CD14-positive monocyte (primary cell): ENCODE measurements around the gene SIDT1. TPM values are rescaled to one million over a fixed set of nuclear protein-coding genes. Genes with fewer than 3 reads are reported as not detected.

Experiments
- DNase-seq, 3 donors: peaks; one replicate each; pipeline ENCODE4 v3.0.0-alpha.2; 2011 to 2022
- H2AFZ ChIP-seq: 2 replicates; pipeline ENCODE4 v1.6.0; 2012; ENCODE audit warnings: mild to moderate bottlenecking, low read depth, low read length, inconsistent platforms; ENCODE audit not compliant: insufficient read depth, poor library complexity, severe bottlenecking
- H3K27ac ChIP-seq, 2 donors: 1 replicate in 1 of 2; 2 replicates in 1 of 2; pipeline ENCODE4 v1.5.1; 2012 to 2013; ENCODE audit warnings: low read length in 2 of 2, control low read depth in 1 of 2, inconsistent platforms in 1 of 2, low read depth in 1 of 2, mild to moderate bottlenecking in 1 of 2
- H3K27me3 ChIP-seq, 2 donors: one replicate each; pipeline versions ENCODE4 v1.6.0 to v1.6.1; 2011 to 2013; ENCODE audit warnings: low read length in 2 of 2; ENCODE audit not compliant: control insufficient read depth in 2 of 2, insufficient read depth in 2 of 2
- H3K36me3 ChIP-seq, 2 donors: replicated peaks in 1 of 2; 1 replicate in 1 of 2; 2 replicates in 1 of 2; pipeline versions ENCODE4 v1.5.1 to v1.6.1; 2012 to 2013; ENCODE audit warnings: low read length in 2 of 2, control low read depth in 1 of 2, inconsistent platforms in 1 of 2, mild to moderate bottlenecking in 1 of 2; ENCODE audit not compliant: insufficient read depth in 2 of 2, control insufficient read depth in 1 of 2
- H3K4me1 ChIP-seq, 2 donors: 1 replicate in 1 of 2; 2 replicates in 1 of 2; pipeline versions ENCODE4 v1.5.1 to v1.6.1; 2012 to 2013; ENCODE audit warnings: low read length in 2 of 2, control low read depth in 1 of 2, inconsistent platforms in 1 of 2, mild to moderate bottlenecking in 1 of 2, moderate library complexity in 1 of 2; ENCODE audit not compliant: insufficient read depth in 2 of 2, control insufficient read depth in 1 of 2
- H3K4me2 ChIP-seq: replicated peaks from 2 replicates; pipeline ENCODE3; 2012; ENCODE audit warnings: low read length, moderate library complexity, mild to moderate bottlenecking; ENCODE audit not compliant: poor library complexity, severe bottlenecking; ENCODE audit errors: extremely low read depth
- H3K4me3 ChIP-seq, 3 experiments: fragments of 200-600 bp in 1 of 3; sonication (generic) in 1 of 3; replicated peaks in 1 of 3; 1 replicate in 2 of 3; 2 replicates in 1 of 3; pipeline ENCODE4 v1.5.1; 2011 to 2013; ENCODE audit warnings: low read length in 3 of 3, mild to moderate bottlenecking in 3 of 3, control low read depth in 2 of 3, low read depth in 2 of 3, inconsistent platforms in 1 of 3, moderate library complexity in 1 of 3
- H3K79me2 ChIP-seq: 2 replicates; pipeline ENCODE4 v1.6.0; 2012; ENCODE audit warnings: mild to moderate bottlenecking, control low read depth, inconsistent platforms, low read length, moderate library complexity; ENCODE audit not compliant: insufficient read depth
- H3K9ac ChIP-seq: 2 replicates; pipeline ENCODE4 v1.6.0; 2017; ENCODE audit warnings: low read length, mild to moderate bottlenecking; ENCODE audit not compliant: insufficient read depth, poor library complexity, severe bottlenecking
- H3K9me3 ChIP-seq, 2 donors: replicated peaks in 1 of 2; 1 replicate in 1 of 2; 2 replicates in 1 of 2; pipeline versions ENCODE4 v1.5.1 to v1.6.1; 2012 to 2013; ENCODE audit warnings: low read length in 2 of 2, control low read depth in 1 of 2; ENCODE audit not compliant: control insufficient read depth in 1 of 2, insufficient read depth in 1 of 2
- H4K20me1 ChIP-seq: 2 replicates; pipeline ENCODE4 v1.6.0; 2012; ENCODE audit warnings: mild to moderate bottlenecking, low read length, control low read depth, moderate library complexity; ENCODE audit not compliant: insufficient read depth
- H3K27ac Mint-ChIP-seq, 7 donors: one replicate each; pipeline ENCODE4 v1.8.0; 2020; ENCODE audit warnings: mild to moderate bottlenecking in 7 of 7, mixed read lengths in 7 of 7, moderate library complexity in 6 of 7, inconsistent platforms in 2 of 7
- H3K27me3 Mint-ChIP-seq, 3 donors: one replicate each; pipeline ENCODE4 v1.8.0; 2021 to 2022; ENCODE audit warnings: low read depth in 3 of 3, mild to moderate bottlenecking in 3 of 3, mixed read lengths in 3 of 3, moderate library complexity in 3 of 3, inconsistent platforms in 1 of 3
- H3K36me3 Mint-ChIP-seq, 2 donors: one replicate each; pipeline ENCODE4 v1.8.0; 2020; ENCODE audit warnings: mixed read lengths in 2 of 2, inconsistent platforms in 1 of 2, mild to moderate bottlenecking in 1 of 2
- H3K4me1 Mint-ChIP-seq: one replicate; pipeline ENCODE4 v1.8.0; 2020; ENCODE audit warnings: mild to moderate bottlenecking, mixed read lengths
- H3K4me3 Mint-ChIP-seq, 2 donors: one replicate each; pipeline ENCODE4 v1.8.0; 2020; ENCODE audit warnings: mild to moderate bottlenecking in 2 of 2, mixed read lengths in 2 of 2, moderate library complexity in 1 of 2
- H3K9me3 Mint-ChIP-seq, 7 donors: one replicate each; pipeline ENCODE4 v1.8.0; 2020 to 2022; ENCODE audit warnings: mixed read lengths in 7 of 7, mild to moderate bottlenecking in 6 of 7, moderate library complexity in 6 of 7, inconsistent platforms in 2 of 7
- CTCF ChIP-seq: fragments of 200-600 bp; IDR thresholded peaks from one replicate; pipeline ENCODE4 v1.8.0; 2022; ENCODE audit warnings: antibody characterized with exemption, mild to moderate bottlenecking
- WGBS: methylation state at CpG from one replicate; pipeline ENCODE4 v1.1.5; 2013; ENCODE audit warnings: missing lambda C conversion rate; ENCODE audit not compliant: insufficient coverage; 5-methylcytosine and 5-hydroxymethylcytosine counted together
- intact Hi-C, 2 donors: fragments of 100-400 bp; cut with micrococcal nuclease; formaldehyde crosslinking; loops; one replicate each; pipeline versions ENCODE4 v1.15.0 to v1.15.1; 2023
- polyA plus RNA-seq, 3 donors: library from polyadenylated mRNA; depleted of rRNA in 1 of 3; unstranded in 2 of 3; stranded (reverse) in 1 of 3; fragments of 300-500 nt in 2 of 3; fragments of >200 nt in 1 of 3; fragmentation: Illumina TruSeq in 2 of 3; gene quantifications; 1 replicate in 2 of 3; 2 replicates in 1 of 3; pipeline ENCODE4 v1.2.3, GENCODE V29; 2012 to 2021

SIDT1 gene
- polyA plus RNA-seq, 3 donors, result 3.2 to 7.1 (median 4.0) TPM

GRCh38 chr3:113625834-113626233 lies 93.5 kb downstream of the SIDT1 start:
- no peaks in the 10 kb centered on the region for H3K9me3 ChIP-seq
- peaks cover 0 to 2% of the 10 kb centered on the region in 2 donors for H3K36me3 Mint-ChIP-seq
- peak overlapping the region; percentile 75 to 89 for H3K4me3 Mint-ChIP-seq
- H3K4me3 ChIP-seq, result peak overlapping the region; percentile 11 to 68 (median 35)
- DNase-seq, result peak; percentile 29 to 39 (median 32)
- H3K36me3 ChIP-seq, result no peaks in the 10 kb centered on the region
- H3K9ac ChIP-seq, result peak overlapping the region; percentile 51
- H3K27me3 ChIP-seq, result no peaks in the 10 kb centered on the region
- H3K27ac ChIP-seq, result peak overlapping the region; percentile 60 to 77
- H3K4me1 Mint-ChIP-seq, result peaks cover 34% of the 10 kb centered on the region
- H3K4me2 ChIP-seq, result peak overlapping the region; percentile 68
- WGBS, result 27% methylated on average over 12 of the region's 12 CpGs
- intact Hi-C loops, result loop anchor here (2.0 to 5.0 kb wide), 4 partner anchors 129 to 574 kb away; no protein-coding TSS in a partner anchor
- H3K9me3 Mint-ChIP-seq, result no peaks in the 10 kb centered on the region
- no peaks in the 10 kb centered on the region for H3K79me2 ChIP-seq
- peaks cover 19 to 27% of the 10 kb centered on the region in 2 donors for H3K4me1 ChIP-seq
- H4K20me1 ChIP-seq, result no peaks in the 10 kb centered on the region
- peaks cover 0 to 4% (median 1%) of the 10 kb centered on the region in 3 donors for H3K27me3 Mint-ChIP-seq
- H3K27ac Mint-ChIP-seq, result peak overlapping the region; percentile 89 to 94 (median 93)
- peak overlapping the region; percentile 51 for H2AFZ ChIP-seq
- no peak for TF ChIP-seq CTCF

GRCh38 chr3:113626503-113627371 lies 94.4 kb downstream of the SIDT1 start:
- Histone ChIP-seq H3K36me3 (no peaks in the 10 kb centered on the region), H3K9me3 (no peaks in the 10 kb centered on the region), H3K27me3 (no peaks in the 10 kb centered on the region), H3K4me1 (peaks cover 23 to 34% of the 10 kb centered on the region in 2 donors), H3K4me3 (peak overlapping the region in 2 of 3 experiments; percentile 14 to 68), H2AFZ (peak overlapping the region; percentile 51), H3K79me2 (no peaks in the 10 kb centered on the region), H3K27ac (peak overlapping the region in 1 of 2 donors; percentile 77), H4K20me1 (no peaks in the 10 kb centered on the region), H3K4me2 (peak overlapping the region; percentile 68), H3K9ac (peak overlapping the region; percentile 51)
- Mint-ChIP-seq H3K4me1 (peaks cover 38% of the 10 kb centered on the region), H3K36me3 (peaks cover 0 to 2% of the 10 kb centered on the region in 2 donors), H3K9me3 (no peaks in the 10 kb centered on the region), H3K27ac (peak overlapping the region; percentile 89 to 94 (median 93)), H3K4me3 (peak overlapping the region; percentile 75 to 89), H3K27me3 (peaks cover 0 to 4% (median 1%) of the 10 kb centered on the region in 3 donors)
- TF ChIP-seq CTCF, result peak; percentile 95
- WGBS, result 52% methylated on average over 6 of the region's 10 CpGs
- peak; percentile 64 to 82 (median 76) for DNase-seq
- intact Hi-C loops, result loop anchor here (2.0 to 5.0 kb wide), 4 partner anchors 129 to 574 kb away; no protein-coding TSS in a partner anchor
